K562 (cell line): ENCODE measurements around the gene TMEM88. TPM values are rescaled to one million over a fixed set of nuclear protein-coding genes. Genes with fewer than 3 reads are reported as not detected.

Experiments used
- BHLHE40 ChIP-seq: IDR thresholded peaks from 2 replicates; pipeline ENCODE4 v1.6.1; 2011; ENCODE audit warnings: low read length, improper control_type of control experiment
- BRCA1 ChIP-seq, 2 experiments: fragments of 450-650 bp in 1 of 2; sonication (generic) in 1 of 2; formaldehyde crosslinking in 1 of 2; IDR thresholded peaks; 2 replicates each; pipeline versions ENCODE4 v1.5.0 to v1.6.1; 2017 to 2020; ENCODE audit warnings: mild to moderate bottlenecking in 1 of 2, missing genetic modification reagents in 1 of 2
- CREBBP ChIP-seq: IDR thresholded peaks from one replicate; pipeline ENCODE4 v1.6.1; 2012; ENCODE audit warnings: low read depth, mild to moderate bottlenecking, control low read depth, inconsistent platforms, low read length
- DACH1 ChIP-seq: fragments of 450-650 bp; IDR thresholded peaks from 2 replicates; pipeline ENCODE4 v1.6.1; 2018; ENCODE audit not compliant: partially characterized antibody
- FOXJ2 ChIP-seq: fragments of 200-800 bp; sonication (Bioruptor generic); IDR thresholded peaks from 2 replicates; pipeline ENCODE4 v1.6.1; 2016; ENCODE audit warnings: missing genetic modification characterization, missing compliant biosample characterization
- FOXJ3 ChIP-seq: sonication (generic); formaldehyde crosslinking; IDR thresholded peaks from 2 replicates; pipeline ENCODE4 v1.4.0; 2020; ENCODE audit warnings: mild to moderate bottlenecking, missing genetic modification reagents
- FUS ChIP-seq: fragments of 200-400 bp; formaldehyde crosslinking; optimal IDR thresholded peaks from 2 replicates; pipeline ENCODE3; 2017; ENCODE audit warnings: low read depth, low read length
- MCM2 ChIP-seq: fragments of 450-650 bp; IDR thresholded peaks from 2 replicates; pipeline ENCODE4 v1.6.1; 2017; ENCODE audit warnings: low read depth, mild to moderate bottlenecking
- NFRKB ChIP-seq: fragments of 450-650 bp; IDR thresholded peaks from 2 replicates; pipeline ENCODE4 v1.6.1; 2016; ENCODE audit warnings: low read depth
- NONO ChIP-seq, 2 experiments: fragments of 200-400 bp in 1 of 2; fragments of 450-650 bp in 1 of 2; formaldehyde crosslinking in 1 of 2; IDR thresholded peaks; 2 replicates each; pipeline ENCODE4 v1.6.1; 2017; ENCODE audit warnings: low read depth in 2 of 2, mild to moderate bottlenecking in 2 of 2, moderate library complexity in 2 of 2, low read length in 1 of 2
- PHB2 ChIP-seq: fragments of 450-650 bp; IDR thresholded peaks from 2 replicates; pipeline ENCODE4 v1.6.1; 2017; ENCODE audit warnings: low read depth
- PRPF4 ChIP-seq: fragments of 200-400 bp; formaldehyde crosslinking; IDR thresholded peaks from one replicate; pipeline ENCODE4 v1.6.1; 2017; ENCODE audit warnings: low read length, low read depth, mild to moderate bottlenecking; ENCODE audit not compliant: insufficient read depth, poor library complexity, severe bottlenecking
- PYGO2 ChIP-seq: fragments of 450-650 bp; IDR thresholded peaks from 2 replicates; pipeline ENCODE4 v1.6.1; 2016; ENCODE audit warnings: mild to moderate bottlenecking, missing genetic modification characterization, moderate library complexity, missing compliant biosample characterization
- TCF3 ChIP-seq: sonication (generic); formaldehyde crosslinking; IDR thresholded peaks from 2 replicates; pipeline ENCODE4 v1.4.0; 2020; ENCODE audit warnings: mild to moderate bottlenecking, missing genetic modification reagents
- ZFP30 ChIP-seq: fragments of 250-450 bp; sonication (Bioruptor Pico); IDR thresholded peaks from 2 replicates; pipeline ENCODE4 v1.8.0; 2022; ENCODE audit warnings: moderate library complexity, mild to moderate bottlenecking, inconsistent platforms, borderline replicate concordance
- ZKSCAN3 ChIP-seq: fragments of 250-450 bp; sonication (Bioruptor Pico); IDR thresholded peaks from 2 replicates; pipeline ENCODE4 v1.4.0; 2020
- ZNF695 ChIP-seq: fragments of 450-650 bp; formaldehyde crosslinking; IDR thresholded peaks from 2 replicates; pipeline ENCODE4 v1.4.0; 2020; ENCODE audit warnings: mild to moderate bottlenecking, moderate library complexity
- ZNF77 ChIP-seq: fragments of 250-450 bp; sonication (Bioruptor Pico); IDR thresholded peaks from 2 replicates; pipeline ENCODE4 v1.5.0; 2020
- polyA plus RNA-seq, 8 experiments: library from polyadenylated mRNA; depleted of rRNA in 4 of 8; stranded (reverse) in 5 of 8; unstranded in 3 of 8; fragments of >200 nt; fragmentation: Nextera tagmentation in 2 of 8; fragmentation: Illumina TruSeq in 1 of 8; extraction: Ambion mirVana in 2 of 8; extraction: Trizol in 1 of 8; gene quantifications; 2 replicates each; pipeline versions ENCODE4 v1.2.1 to v1.2.3, GENCODE V29; 2011 to 2014; ENCODE audit warnings: inconsistent platforms in 1 of 8, missing spikeins in 1 of 8
- total RNA-seq, 7 experiments: library from RNA; depleted of rRNA in 6 of 7; stranded (reverse); fragments of >200 nt in 6 of 7; fragmentation: Illumina TruSeq in 2 of 7; extraction: Trizol in 2 of 7; gene quantifications; 2 replicates each; pipeline versions ENCODE4 v1.2.1 to v1.2.3, GENCODE V29; 2011 to 2021; ENCODE audit warnings: low replicate concordance in 1 of 7
- TF ChIP-seq, protein P1 (sequence below): fragments of 450-650 bp; formaldehyde crosslinking; conservative IDR thresholded peaks from 2 replicates; pipeline ENCODE4 v1.4.0; 2022; ENCODE audit warnings: mild to moderate bottlenecking, missing genetic modification characterization
- TF ChIP-seq, protein P2 (sequence below): IDR thresholded peaks from 2 replicates; pipeline ENCODE4 v1.6.1; 2014; ENCODE audit warnings: antibody characterized with exemption
- TF ChIP-seq, protein P3 (sequence below), 2 experiments: fragments of 450-650 bp in 1 of 2; sonication (generic) in 1 of 2; formaldehyde crosslinking in 1 of 2; IDR thresholded peaks in 1 of 2; conservative IDR thresholded peaks in 1 of 2; 2 replicates each; pipeline versions ENCODE4 v1.6.1 to v1.8.1; 2016 to 2023; ENCODE audit warnings: mild to moderate bottlenecking in 2 of 2, moderate library complexity in 2 of 2, inconsistent platforms in 1 of 2, missing genetic modification reagents in 1 of 2
- TF ChIP-seq, protein P4 (sequence below): fragments of 450-650 bp; IDR thresholded peaks from 2 replicates; pipeline ENCODE4 v1.7.1; 2018; ENCODE audit warnings: mild to moderate bottlenecking, low read depth; ENCODE audit not compliant: partially characterized antibody

The TMEM88 gene
- total and polyA plus RNA-seq, 9 of the 15 experiments (the other 6 are each of a cell fraction or from before 2014, with no cell fraction given): 0.10 to 1.4 (median 0.36) TPM; not detected in 3

- TF ChIP-seq NONO (IDR thresholded peaks at IDR 0.05; ENCODE audit: low read depth in 2 of 2, low read length in 1 of 2) (peak in 1 of 2 experiments; percentile 52; a peak in 1 of 4 replicates), CREBBP (no peak), NFRKB (0 out of 2 replicates have a peak, but pooled peaks have one; percentile 49), PRPF4 (no peak), FUS (no peak), ZKSCAN3 (CRISPR knock-in tag) (no peak), ZNF77 (no peak), BRCA1 (IDR thresholded peaks at IDR 0.05) (no peak), BRCA1 (CRISPR knock-in tag; IDR thresholded peaks at IDR 0.05) (no peak), FOXJ3 (CRISPR knock-in tag) (no peak), PYGO2 (tag) (no peak), BHLHE40 (peak; percentile 100), TCF3 (CRISPR knock-in tag) (no peak; the same call in 1 of the 2 replicates), ZNF695 (CRISPR knock-in tag) (no peak), MCM2 (no peak), FOXJ2 (tag) (no peak), DACH1 (no peak), PHB2 (no peak), ZFP30 (CRISPR knock-in tag) (no peak)
- TF ChIP-seq, protein P1, sequence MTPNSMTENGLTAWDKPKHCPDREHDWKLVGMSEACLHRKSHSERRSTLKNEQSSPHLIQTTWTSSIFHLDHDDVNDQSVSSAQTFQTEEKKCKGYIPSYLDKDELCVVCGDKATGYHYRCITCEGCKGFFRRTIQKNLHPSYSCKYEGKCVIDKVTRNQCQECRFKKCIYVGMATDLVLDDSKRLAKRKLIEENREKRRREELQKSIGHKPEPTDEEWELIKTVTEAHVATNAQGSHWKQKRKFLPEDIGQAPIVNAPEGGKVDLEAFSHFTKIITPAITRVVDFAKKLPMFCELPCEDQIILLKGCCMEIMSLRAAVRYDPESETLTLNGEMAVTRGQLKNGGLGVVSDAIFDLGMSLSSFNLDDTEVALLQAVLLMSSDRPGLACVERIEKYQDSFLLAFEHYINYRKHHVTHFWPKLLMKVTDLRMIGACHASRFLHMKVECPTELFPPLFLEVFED (CRISPR knock-in tag): no peak
- TF ChIP-seq, protein P2, sequence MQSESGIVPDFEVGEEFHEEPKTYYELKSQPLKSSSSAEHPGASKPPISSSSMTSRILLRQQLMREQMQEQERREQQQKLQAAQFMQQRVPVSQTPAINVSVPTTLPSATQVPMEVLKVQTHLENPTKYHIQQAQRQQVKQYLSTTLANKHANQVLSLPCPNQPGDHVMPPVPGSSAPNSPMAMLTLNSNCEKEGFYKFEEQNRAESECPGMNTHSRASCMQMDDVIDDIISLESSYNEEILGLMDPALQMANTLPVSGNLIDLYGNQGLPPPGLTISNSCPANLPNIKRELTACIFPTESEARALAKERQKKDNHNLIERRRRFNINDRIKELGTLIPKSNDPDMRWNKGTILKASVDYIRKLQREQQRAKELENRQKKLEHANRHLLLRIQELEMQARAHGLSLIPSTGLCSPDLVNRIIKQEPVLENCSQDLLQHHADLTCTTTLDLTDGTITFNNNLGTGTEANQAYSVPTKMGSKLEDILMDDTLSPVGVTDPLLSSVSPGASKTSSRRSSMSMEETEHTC: peak; percentile 84
- TF ChIP-seq, protein P3, sequence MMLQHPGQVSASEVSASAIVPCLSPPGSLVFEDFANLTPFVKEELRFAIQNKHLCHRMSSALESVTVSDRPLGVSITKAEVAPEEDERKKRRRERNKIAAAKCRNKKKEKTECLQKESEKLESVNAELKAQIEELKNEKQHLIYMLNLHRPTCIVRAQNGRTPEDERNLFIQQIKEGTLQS (IDR thresholded peaks at IDR 0.05): peak; percentile 97
- TF ChIP-seq, protein P3 (CRISPR knock-in tag; conservative IDR thresholded peaks at IDR 0.05): peak; percentile 90
- TF ChIP-seq, protein P4, sequence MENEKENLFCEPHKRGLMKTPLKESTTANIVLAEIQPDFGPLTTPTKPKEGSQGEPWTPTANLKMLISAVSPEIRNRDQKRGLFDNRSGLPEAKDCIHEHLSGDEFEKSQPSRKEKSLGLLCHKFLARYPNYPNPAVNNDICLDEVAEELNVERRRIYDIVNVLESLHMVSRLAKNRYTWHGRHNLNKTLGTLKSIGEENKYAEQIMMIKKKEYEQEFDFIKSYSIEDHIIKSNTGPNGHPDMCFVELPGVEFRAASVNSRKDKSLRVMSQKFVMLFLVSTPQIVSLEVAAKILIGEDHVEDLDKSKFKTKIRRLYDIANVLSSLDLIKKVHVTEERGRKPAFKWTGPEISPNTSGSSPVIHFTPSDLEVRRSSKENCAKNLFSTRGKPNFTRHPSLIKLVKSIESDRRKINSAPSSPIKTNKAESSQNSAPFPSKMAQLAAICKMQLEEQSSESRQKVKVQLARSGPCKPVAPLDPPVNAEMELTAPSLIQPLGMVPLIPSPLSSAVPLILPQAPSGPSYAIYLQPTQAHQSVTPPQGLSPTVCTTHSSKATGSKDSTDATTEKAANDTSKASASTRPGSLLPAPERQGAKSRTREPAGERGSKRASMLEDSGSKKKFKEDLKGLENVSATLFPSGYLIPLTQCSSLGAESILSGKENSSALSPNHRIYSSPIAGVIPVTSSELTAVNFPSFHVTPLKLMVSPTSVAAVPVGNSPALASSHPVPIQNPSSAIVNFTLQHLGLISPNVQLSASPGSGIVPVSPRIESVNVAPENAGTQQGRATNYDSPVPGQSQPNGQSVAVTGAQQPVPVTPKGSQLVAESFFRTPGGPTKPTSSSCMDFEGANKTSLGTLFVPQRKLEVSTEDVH: peak; percentile 42
Observed at GRCh38 chr17:7836596-7837407, 18.1 kb upstream of the TMEM88 start (continued).
